Heart left ventricle (tissue), 16 donors: ENCODE data around the gene TEDDM1. TPM values are rescaled to one million over a fixed set of nuclear protein-coding genes. Genes with fewer than 3 reads are reported as not detected.

Experiments
- ATAC-seq, 4 donors: fragments of 200-7000 bp; cut with Tn5 transposase; one replicate each; pipeline ENCODE4 v1.9.1; 2020 to 2022; ENCODE audit warnings: moderate library complexity in 4 of 4, mild to moderate bottlenecking in 3 of 4, moderate number of reproducible peaks in 1 of 4
- DNase-seq, 5 donors: peaks; one replicate each; pipeline ENCODE4 v3.0.0-alpha.2; 2020
- H3K27ac ChIP-seq, 12 donors: fragments of 200-600 bp; sonication (generic) in 4 of 12; one replicate each; pipeline versions ENCODE4 v1.5.0 to v1.8.0; 2016 to 2022; ENCODE audit warnings: mild to moderate bottlenecking in 2 of 12
- H3K27me3 ChIP-seq, 9 donors: fragments of 200-600 bp; sonication (generic) in 2 of 9; one replicate each; pipeline versions ENCODE4 v1.5.1 to v1.8.0; 2016 to 2022; ENCODE audit warnings: mild to moderate bottlenecking in 3 of 9
- H3K36me3 ChIP-seq, 9 donors: fragments of 200-600 bp; sonication (generic) in 2 of 9; one replicate each; pipeline versions ENCODE4 v1.5.0 to v1.8.0; 2018 to 2022; ENCODE audit warnings: mild to moderate bottlenecking in 2 of 9
- H3K4me1 ChIP-seq, 12 donors: fragments of 200-600 bp; sonication (generic) in 4 of 12; one replicate each; pipeline versions ENCODE4 v1.5.0 to v1.8.0; 2016 to 2022; ENCODE audit warnings: mild to moderate bottlenecking in 3 of 12
- H3K4me3 ChIP-seq, 12 donors: fragments of 200-600 bp; sonication (generic) in 4 of 12; one replicate each; pipeline versions ENCODE4 v1.5.0 to v1.8.0; 2017 to 2022; ENCODE audit warnings: mild to moderate bottlenecking in 9 of 12, moderate library complexity in 4 of 12
- H3K9me3 ChIP-seq, 12 donors: fragments of 200-600 bp; sonication (generic) in 4 of 12; one replicate each; pipeline versions ENCODE4 v1.5.0 to v1.8.0; 2016 to 2022; ENCODE audit warnings: mild to moderate bottlenecking in 1 of 12
- CTCF ChIP-seq, 12 donors: fragments of 200-600 bp; sonication (generic) in 4 of 12; IDR thresholded peaks; one replicate each; pipeline versions ENCODE4 v1.5.0 to v1.8.0; 2018 to 2022; ENCODE audit warnings: antibody characterized with exemption in 12 of 12, mild to moderate bottlenecking in 5 of 12
- POLR2A ChIP-seq, 2 donors: fragments of 450-650 bp; IDR thresholded peaks; one replicate each; pipeline ENCODE4 v1.6.1; 2017; ENCODE audit warnings: antibody characterized with exemption in 2 of 2, mild to moderate bottlenecking in 2 of 2, moderate library complexity in 2 of 2
- WGBS, 4 donors: extraction: QIAGEN DNeasy Blood & Tissue Kit in 2 of 4; methylation state at CpG; one replicate each; pipeline versions ENCODE4 v1.1.5 to v1.1.7; 2013 to 2018; 5-methylcytosine and 5-hydroxymethylcytosine counted together
- intact Hi-C, 10 donors: fragments of 100-400 bp; cut with DNase I; formaldehyde crosslinking; loops; one replicate each; pipeline versions ENCODE4 v1.11.1 to v1.14.2; 2022
- polyA plus RNA-seq, 2 donors: library from polyadenylated mRNA; stranded (reverse); fragments of 200-250 nt; gene quantifications; one replicate each; pipeline ENCODE4 v1.2.3, GENCODE V29; 2013
- total RNA-seq, 9 donors: library from RNA; depleted of rRNA in 2 of 9; stranded (reverse); fragments of >200 nt in 2 of 9; fragmentation: NEBNext Ultra II Directional in 3 of 9; extraction: Animal tissue kit (Norgen Biotek cat#: 25700) in 3 of 9; gene quantifications; one replicate each; pipeline versions ENCODE4 v1.1.0 to v1.2.4, GENCODE V29; 2016 to 2023
- donor health status: ischemic (EF 13 %, LVEDD 7.1; RV severe dilation, severe dysfunction).
- donor health status: healthy with polysubstance abuse.
- donor health status: DM: no; HTN: yes; CAD: no.
- donor health status: DM: no; HTN: no; CAD: no.
- donor health status: ischemic (EF 25% LVEDD 6.9; RV normal size, moderate dysfunction).
- donor health status: ischemic (EF 25% LVEDD 5.7; RV mildly dilated, moderate dysfunction).
- donor health status: healthy.
- donor health status: DM: yes; HTN: yes; CAD: no.
- donor health status: ischemic (EF 35%, LVEDD 5.7; RV mildly dilated, moderate dysfunction).
- donor health status: nonischemic (EF 11% LVEDD 7.7; RV severe dilation, severe dysfunction).
- donor health status: DM: yes; HTN: yes; CAD: no.
- donor health status: PGD.
- donor health status: ischemic (EF 29% LVEDD 5.4; RV normal size, mild dysfunction).
- donor health status: nonischemic (EF 23%, LVEDD 6.1; RV moderate dilation, normal function).

Gene TEDDM1
- total and polyA plus RNA-seq, 11 donors: not detected

- intact Hi-C loops: no loop called here
- DNase-seq (no peak), ATAC-seq (no peak)
- no peak overlapping the region for H3K4me3 ChIP-seq
- H3K4me1 ChIP-seq: peaks cover 0 to 10% (median 3%) of the 10 kb centered on the region in 12 donors
- peaks cover 0 to 13% (median 0%) of the 10 kb centered on the region in 9 donors for H3K27me3 ChIP-seq
- H3K27ac ChIP-seq: no peak overlapping the region
- TF ChIP-seq POLR2A (IDR thresholded peaks at IDR 0.05) (no peak), CTCF (IDR thresholded peaks at IDR 0.05) (no peak)
- H3K9me3 ChIP-seq: no peaks in the 10 kb centered on the region
- 87 to 94% (median 88%) methylated on average over 3 of the region's 3 CpGs for WGBS, 4 donors
- H3K36me3 ChIP-seq: no peaks in the 10 kb centered on the region
Observed at GRCh38 chr1:182413486-182413885, 13.0 kb upstream of the TEDDM1 start.

GRCh38 chr1:182410620-182411273, 10.3 kb upstream of the TEDDM1 start:
- WGBS, 4 donors: 11 to 24% (median 23%) methylated on average over 1 of the region's 1 CpG
- H3K36me3 ChIP-seq: no peaks in the 10 kb centered on the region
- ATAC-seq (peak; percentile 89 to 98 (median 96)), DNase-seq (no peak)
- peaks cover 0 to 6% (median 0%) of the 10 kb centered on the region in 12 donors for H3K9me3 ChIP-seq
- H3K27ac ChIP-seq: peak overlapping the region in 5 of 12 donors; percentile 10 to 67 (median 33)
- TF ChIP-seq CTCF (IDR thresholded peaks at IDR 0.05) (no peak), POLR2A (IDR thresholded peaks at IDR 0.05) (no peak)
- H3K4me1 ChIP-seq: peaks cover 0 to 10% (median 3%) of the 10 kb centered on the region in 12 donors
- peaks cover 0 to 17% (median 0%) of the 10 kb centered on the region in 9 donors for H3K27me3 ChIP-seq
- intact Hi-C loops: no loop called here
- no peak overlapping the region for H3K4me3 ChIP-seq

GRCh38 chr1:182410138-182410537, 9.7 kb upstream of the TEDDM1 start:
- no peak for TF ChIP-seq CTCF (IDR thresholded peaks at IDR 0.05)
- TF ChIP-seq POLR2A (IDR thresholded peaks at IDR 0.05): no peak
- DNase-seq (no peak), ATAC-seq (no peak)
- WGBS, 4 donors: 67 to 82% (median 78%) methylated on average over 4 of the region's 4 CpGs
- Histone ChIP-seq H3K9me3 (peaks cover 0 to 12% (median 0%) of the 10 kb centered on the region in 12 donors), H3K4me3 (no peak overlapping the region), H3K27me3 (peaks cover 0 to 19% (median 0%) of the 10 kb centered on the region in 9 donors), H3K36me3 (no peaks in the 10 kb centered on the region), H3K27ac (peak overlapping the region in 5 of 12 donors; percentile 10 to 67 (median 33)), H3K4me1 (peaks cover 0 to 10% (median 3%) of the 10 kb centered on the region in 12 donors)
- intact Hi-C loops: no loop called here

GRCh38 chr1:182408435-182409075, 8.1 kb upstream of the TEDDM1 start:
- no peak overlapping the region for H3K27ac ChIP-seq
- ATAC-seq: peak in 1 of 4 donors; percentile 35
- no peak for DNase-seq
- TF ChIP-seq POLR2A (IDR thresholded peaks at IDR 0.05) (no peak), CTCF (IDR thresholded peaks at IDR 0.05) (no peak)
- peaks cover 0 to 13% (median 0%) of the 10 kb centered on the region in 12 donors for H3K9me3 ChIP-seq
- 69 to 82% (median 78%) methylated on average over 3 of the region's 3 CpGs for WGBS, 4 donors
- H3K36me3 ChIP-seq: no peaks in the 10 kb centered on the region
- H3K27me3 ChIP-seq: peaks cover 0 to 16% (median 0%) of the 10 kb centered on the region in 9 donors
- no peak overlapping the region for H3K4me3 ChIP-seq
- H3K4me1 ChIP-seq: peaks cover 0 to 10% (median 3%) of the 10 kb centered on the region in 12 donors
- intact Hi-C loops: no loop called here
